ENCODE data around the gene CHPF. TPM values are rescaled to one million over a fixed set of nuclear protein-coding genes. Genes with fewer than 3 reads are reported as not detected.

The CHPF gene
- total RNA-seq, 4 donors from 2014 or later: 32.6 to 70.8 (median 45.5) TPM

- no peak for TF ChIP-seq CTCF (IDR thresholded peaks at IDR 0.05)
- no peak for DNase-seq (ENCODE audit: low spot score)
- no peak for ATAC-seq (ENCODE audit: low FRiP score)
These were observed 6.6 kb downstream of the CHPF start for GRCh38 chr2:219536967-219537366.

- no peak for TF ChIP-seq CTCF (IDR thresholded peaks at IDR 0.05)
- no peak for ATAC-seq (ENCODE audit: low FRiP score)
These were observed 7.2 kb downstream of the CHPF start for GRCh38 chr2:219536425-219536824.

GRCh38 chr2:219533930-219534661 lies 9.5 kb downstream of the CHPF start:
- ATAC-seq (ENCODE audit: low FRiP score): no peak
- no peak for TF ChIP-seq CTCF (IDR thresholded peaks at IDR 0.05)
- no peak for DNase-seq (ENCODE audit: low spot score)

More at GRCh38 chr2:219536425-219536824, 7.2 kb downstream of the CHPF start:
- DNase-seq (ENCODE audit: low spot score): no peak

- no peak for TF ChIP-seq CTCF (IDR thresholded peaks at IDR 0.05)
- DNase-seq (ENCODE audit: low spot score): no peak
- no peak for ATAC-seq (ENCODE audit: low FRiP score)
These were observed 11.3 kb downstream of the CHPF start for GRCh38 chr2:219532378-219532649.

GRCh38 chr2:219531639-219532377 lies 11.8 kb downstream of the CHPF start:
- ATAC-seq (ENCODE audit: low FRiP score) (no peak), DNase-seq (ENCODE audit: low spot score) (no peak)
- TF ChIP-seq CTCF (IDR thresholded peaks at IDR 0.05): no peak

- TF ChIP-seq CTCF (IDR thresholded peaks at IDR 0.05): peak in 2 of 3 donors; percentile 94 to 98
- DNase-seq (ENCODE audit: low spot score): peak; percentile 49
These were observed 13.3 kb downstream of the CHPF start for GRCh38 chr2:219530048-219530963.

More at GRCh38 chr2:219530048-219530963, 13.3 kb downstream of the CHPF start:
- ATAC-seq (ENCODE audit: low FRiP score): peak; percentile 82
